Right lobe of liver (tissue), 6 donors: ENCODE results near the gene PPP4C. TPM values are rescaled to one million over a fixed set of nuclear protein-coding genes. Genes with fewer than 3 reads are reported as not detected.
A peak's percentile ranks its signal among the peaks of the same experiment; 100 is the strongest.

Experiments used
- ATAC-seq, 4 donors: fragments of 200-7000 bp; cut with Tn5 transposase; one replicate each; pipeline ENCODE4 v1.9.1; 2020; ENCODE audit warnings: mild to moderate bottlenecking in 4 of 4, moderate library complexity in 4 of 4
- DNase-seq, 3 donors: peaks; one replicate each; pipeline ENCODE4 v3.0.0-alpha.2; 2020
- H3K27ac ChIP-seq, 3 donors: fragments of 200-600 bp; one replicate each; pipeline ENCODE4 v1.8.0; 2022
- H3K27me3 ChIP-seq, 2 donors: fragments of 200-600 bp; one replicate each; pipeline ENCODE4 v1.8.0; 2022
- H3K36me3 ChIP-seq, 4 donors: fragments of 200-600 bp; sonication (generic) in 1 of 4; one replicate each; pipeline versions ENCODE4 v1.5.1 to v1.8.0; 2017 to 2022; ENCODE audit warnings: control low read depth in 1 of 4
- H3K4me1 ChIP-seq, 4 donors: fragments of 200-600 bp; sonication (generic) in 1 of 4; one replicate each; pipeline versions ENCODE4 v1.5.1 to v1.8.0; 2017 to 2022; ENCODE audit warnings: control low read depth in 1 of 4
- H3K4me3 ChIP-seq, 3 donors: fragments of 200-600 bp; one replicate each; pipeline ENCODE4 v1.8.0; 2022
- H3K9me3 ChIP-seq, 4 donors: fragments of 200-600 bp; sonication (generic) in 1 of 4; one replicate each; pipeline versions ENCODE4 v1.5.1 to v1.8.0; 2017 to 2022; ENCODE audit warnings: control low read depth in 1 of 4
- POLR2A ChIP-seq: fragments of 450-650 bp; IDR thresholded peaks from one replicate; pipeline ENCODE4 v1.6.1; 2017; ENCODE audit warnings: antibody characterized with exemption, mild to moderate bottlenecking
- WGBS: methylation state at CpG from one replicate; pipeline ENCODE4 v1.1.6; 2018; ENCODE audit warnings: low coverage, low lambda C conversion rate; ENCODE audit not compliant: insufficient coverage; ENCODE audit errors: missing lambda C conversion rate; 5-methylcytosine and 5-hydroxymethylcytosine counted together
- intact Hi-C, 2 donors: fragments of 100-400 bp; cut with DNase I; formaldehyde crosslinking; loops; one replicate each; pipeline versions ENCODE4 v1.11.2 to v1.14.1; 2022
- total RNA-seq, 6 experiments: library from RNA; depleted of rRNA in 2 of 6; stranded (reverse); fragments of >200 nt in 2 of 6; fragmentation: NEBNext Ultra II Directional in 3 of 6; extraction: Animal tissue kit (Norgen Biotek cat#: 25700) in 3 of 6; gene quantifications; one replicate each; pipeline versions ENCODE4 v1.1.0 to v1.2.4, GENCODE V29; 2016 to 2023
- TF ChIP-seq, protein P1 (sequence below), 4 donors: fragments of 200-600 bp in 3 of 4; fragments of 450-650 bp in 1 of 4; IDR thresholded peaks; one replicate each; pipeline versions ENCODE4 v1.5.1 to v1.8.0; 2016 to 2022; ENCODE audit warnings: antibody characterized with exemption in 4 of 4, mild to moderate bottlenecking in 2 of 4
- donor health status: DM: no; HTN: yes; CAD: no.
- donor health status: DM: no; HTN: no; CAD: no.
- donor health status: DM: no; HTN: no; CAD: no.
- donor health status: DM: no; HTN: yes; CAD: no.
- donor health status: DM: no; HTN: yes; CAD: no.

Gene PPP4C
- total RNA-seq, 6 experiments from 2014 or later: 43.1 to 59.7 (median 47.0) TPM

- DNase-seq: peak; percentile 71 to 84 (median 79)
- Histone ChIP-seq H3K9me3 (no peaks in the 10 kb centered on the region), H3K27me3 (no peaks in the 10 kb centered on the region), H3K4me1 (peaks cover 0 to 34% (median 4%) of the 10 kb centered on the region in 4 donors), H3K27ac (peak overlapping the region; percentile 54 to 86 (median 76)), H3K4me3 (peak overlapping the region; percentile 51 to 68 (median 60)), H3K36me3 (peaks cover 0 to 11% (median 0%) of the 10 kb centered on the region in 4 donors)
- ATAC-seq: peak; percentile 42 to 51 (median 48)
- intact Hi-C loops: no loop called here
- no peak for TF ChIP-seq POLR2A
- TF ChIP-seq, protein P1, sequence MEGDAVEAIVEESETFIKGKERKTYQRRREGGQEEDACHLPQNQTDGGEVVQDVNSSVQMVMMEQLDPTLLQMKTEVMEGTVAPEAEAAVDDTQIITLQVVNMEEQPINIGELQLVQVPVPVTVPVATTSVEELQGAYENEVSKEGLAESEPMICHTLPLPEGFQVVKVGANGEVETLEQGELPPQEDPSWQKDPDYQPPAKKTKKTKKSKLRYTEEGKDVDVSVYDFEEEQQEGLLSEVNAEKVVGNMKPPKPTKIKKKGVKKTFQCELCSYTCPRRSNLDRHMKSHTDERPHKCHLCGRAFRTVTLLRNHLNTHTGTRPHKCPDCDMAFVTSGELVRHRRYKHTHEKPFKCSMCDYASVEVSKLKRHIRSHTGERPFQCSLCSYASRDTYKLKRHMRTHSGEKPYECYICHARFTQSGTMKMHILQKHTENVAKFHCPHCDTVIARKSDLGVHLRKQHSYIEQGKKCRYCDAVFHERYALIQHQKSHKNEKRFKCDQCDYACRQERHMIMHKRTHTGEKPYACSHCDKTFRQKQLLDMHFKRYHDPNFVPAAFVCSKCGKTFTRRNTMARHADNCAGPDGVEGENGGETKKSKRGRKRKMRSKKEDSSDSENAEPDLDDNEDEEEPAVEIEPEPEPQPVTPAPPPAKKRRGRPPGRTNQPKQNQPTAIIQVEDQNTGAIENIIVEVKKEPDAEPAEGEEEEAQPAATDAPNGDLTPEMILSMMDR (IDR thresholded peaks at IDR 0.05): peak; percentile 35 to 51 (median 44)
- WGBS: 15% methylated on average over 14 of the region's 22 CpGs
Measured at GRCh38 chr16:30092373-30093010, 16.7 kb downstream of the PPP4C start.

DNA sequence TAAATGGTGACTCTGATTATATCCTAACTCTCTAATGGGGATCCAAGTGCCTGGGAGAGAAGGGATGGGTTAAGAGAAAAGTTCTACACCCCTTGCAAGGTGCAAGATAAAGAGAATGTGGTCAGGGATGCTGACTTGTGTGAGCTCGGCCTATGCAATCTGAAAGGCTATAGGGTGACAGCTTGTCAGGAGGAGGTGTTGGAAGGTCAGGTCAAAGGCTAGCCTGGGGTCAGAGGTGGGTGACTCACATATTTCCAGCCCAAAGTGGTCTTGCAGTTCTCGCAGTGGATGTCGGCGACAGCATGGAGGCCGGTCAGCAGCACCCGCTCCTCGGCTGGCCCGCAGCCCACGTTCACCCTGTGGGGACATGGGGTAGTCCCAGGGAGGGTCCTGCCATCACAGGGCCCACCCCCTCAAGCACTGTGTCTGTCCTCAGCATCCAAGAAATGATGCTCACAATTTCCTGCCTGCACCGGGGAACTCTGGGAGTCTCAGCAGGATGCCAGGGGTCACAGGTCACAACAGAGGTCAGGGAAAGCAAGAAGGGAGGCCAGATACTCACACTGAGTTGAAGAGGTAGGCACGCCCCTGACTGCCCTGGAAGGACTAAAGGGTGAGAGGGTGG is 18.9 kb downstream of the PPP4C start:
- Histone ChIP-seq H3K27me3 (no peaks in the 10 kb centered on the region), H3K4me1 (peaks cover 0 to 34% (median 4%) of the 10 kb centered on the region in 4 donors), H3K27ac (peak overlapping the region; percentile 88 to 92 (median 92)), H3K4me3 (peak overlapping the region; percentile 55 to 63 (median 62)), H3K9me3 (no peaks in the 10 kb centered on the region), H3K36me3 (peaks cover 0 to 11% (median 0%) of the 10 kb centered on the region in 4 donors)
- TF ChIP-seq, protein P1 (IDR thresholded peaks at IDR 0.05): no peak
- TF ChIP-seq POLR2A: no peak
- ATAC-seq: no peak
- intact Hi-C loops: no loop called here
- WGBS: 83% methylated on average over 1 of the region's 11 CpGs
- DNase-seq: no peak

- Histone ChIP-seq H3K9me3 (no peaks in the 10 kb centered on the region), H3K36me3 (peaks cover 0 to 11% (median 0%) of the 10 kb centered on the region in 4 donors), H3K27me3 (no peaks in the 10 kb centered on the region), H3K4me3 (peak overlapping the region; percentile 55 to 63 (median 62)), H3K27ac (peak overlapping the region; percentile 88 to 92 (median 92)), H3K4me1 (peaks cover 0 to 34% (median 4%) of the 10 kb centered on the region in 4 donors)
- DNase-seq (no peak), ATAC-seq (no peak)
- 7% methylated on average over 8 of the region's 47 CpGs for WGBS
- intact Hi-C loops: no loop called here
- no peak for TF ChIP-seq POLR2A
- TF ChIP-seq, protein P1 (IDR thresholded peaks at IDR 0.05): no peak
Measured at GRCh38 chr16:30095166-30096078, 19.6 kb downstream of the PPP4C start.

- H3K9me3 ChIP-seq: no peaks in the 10 kb centered on the region
- peak; percentile 57 for TF ChIP-seq POLR2A
- TF ChIP-seq, protein P1 (IDR thresholded peaks at IDR 0.05): no peak
- ATAC-seq: peak; percentile 69 to 83 (median 80)
- H3K36me3 ChIP-seq: peaks cover 0 to 11% (median 0%) of the 10 kb centered on the region in 4 donors
- no peaks in the 10 kb centered on the region for H3K27me3 ChIP-seq
- peak within 1 kb of the TSS; percentile 88 to 92 (median 92) for H3K27ac ChIP-seq
- intact Hi-C loops: no loop called here
- peak within 1 kb of the TSS; percentile 55 to 63 (median 62) for H3K4me3 ChIP-seq
- peaks cover 0 to 25% (median 1%) of the 10 kb centered on the region in 4 donors for H3K4me1 ChIP-seq
- DNase-seq: peak; percentile 96 to 97 (median 97)
- 83% methylated on average over 1 of the region's 77 CpGs for WGBS
Measured at GRCh38 chr16:30096105-30096861, 20.5 kb downstream of the PPP4C start, which contains the start of gene YPEL3. TSS of gene YPEL3 (minus strand) at chr16:30096213. CDS start at chr16:30095482, 731 bp downstream.
